ENCODE results near the gene LPAR3. TPM values are rescaled to one million over a fixed set of nuclear protein-coding genes. Genes with fewer than 3 reads are reported as not detected.

The LPAR3 gene
- total RNA-seq, 1 donor from 2014 or later: 5.7 TPM

GRCh38 chr1:84857906-84858305 is 35.1 kb downstream of the LPAR3 start:
- H3K4me3 ChIP-seq: no peak overlapping the region
- DNase-seq (no peak), ATAC-seq (no peak)
- no peaks in the 10 kb centered on the region for H3K36me3 ChIP-seq
- TF ChIP-seq, protein P1, sequence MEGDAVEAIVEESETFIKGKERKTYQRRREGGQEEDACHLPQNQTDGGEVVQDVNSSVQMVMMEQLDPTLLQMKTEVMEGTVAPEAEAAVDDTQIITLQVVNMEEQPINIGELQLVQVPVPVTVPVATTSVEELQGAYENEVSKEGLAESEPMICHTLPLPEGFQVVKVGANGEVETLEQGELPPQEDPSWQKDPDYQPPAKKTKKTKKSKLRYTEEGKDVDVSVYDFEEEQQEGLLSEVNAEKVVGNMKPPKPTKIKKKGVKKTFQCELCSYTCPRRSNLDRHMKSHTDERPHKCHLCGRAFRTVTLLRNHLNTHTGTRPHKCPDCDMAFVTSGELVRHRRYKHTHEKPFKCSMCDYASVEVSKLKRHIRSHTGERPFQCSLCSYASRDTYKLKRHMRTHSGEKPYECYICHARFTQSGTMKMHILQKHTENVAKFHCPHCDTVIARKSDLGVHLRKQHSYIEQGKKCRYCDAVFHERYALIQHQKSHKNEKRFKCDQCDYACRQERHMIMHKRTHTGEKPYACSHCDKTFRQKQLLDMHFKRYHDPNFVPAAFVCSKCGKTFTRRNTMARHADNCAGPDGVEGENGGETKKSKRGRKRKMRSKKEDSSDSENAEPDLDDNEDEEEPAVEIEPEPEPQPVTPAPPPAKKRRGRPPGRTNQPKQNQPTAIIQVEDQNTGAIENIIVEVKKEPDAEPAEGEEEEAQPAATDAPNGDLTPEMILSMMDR (IDR thresholded peaks at IDR 0.05): no peak
- H3K27me3 ChIP-seq (ENCODE audit: low read depth): no peaks in the 10 kb centered on the region
- H3K4me1 ChIP-seq: peaks cover 12% of the 10 kb centered on the region
- no peaks in the 10 kb centered on the region for H3K9me3 ChIP-seq
- H3K27ac ChIP-seq: no peak overlapping the region
- intact Hi-C loops (cut with DNase I): no loop called here

- peaks cover 12% of the 10 kb centered on the region for H3K4me1 ChIP-seq
- no peak for DNase-seq
- no peaks in the 10 kb centered on the region for H3K9me3 ChIP-seq
- intact Hi-C loops (cut with DNase I): no loop called here
- H3K36me3 ChIP-seq: no peaks in the 10 kb centered on the region
- no peak overlapping the region for H3K27ac ChIP-seq
- H3K4me3 ChIP-seq: no peak overlapping the region
- ATAC-seq: no peak
- no peaks in the 10 kb centered on the region for H3K27me3 ChIP-seq (ENCODE audit: low read depth)
- TF ChIP-seq, protein P1 (IDR thresholded peaks at IDR 0.05): no peak
Measured at GRCh38 chr1:84856726-84857270, 36.2 kb downstream of the LPAR3 start.

- H3K27me3 ChIP-seq (ENCODE audit: low read depth): no peaks in the 10 kb centered on the region
- no peaks in the 10 kb centered on the region for H3K36me3 ChIP-seq
- H3K27ac ChIP-seq: no peak overlapping the region
- TF ChIP-seq, protein P1 (IDR thresholded peaks at IDR 0.05): no peak
- H3K4me3 ChIP-seq: no peak overlapping the region
- ATAC-seq (no peak), DNase-seq (no peak)
- H3K9me3 ChIP-seq: no peaks in the 10 kb centered on the region
- H3K4me1 ChIP-seq: peaks cover 12% of the 10 kb centered on the region
- intact Hi-C loops (cut with DNase I): no loop called here
Measured at GRCh38 chr1:84855691-84856630, 37.0 kb downstream of the LPAR3 start.

- no peak for DNase-seq
- H3K27ac ChIP-seq: no peak overlapping the region
- H3K9me3 ChIP-seq: no peaks in the 10 kb centered on the region
- ATAC-seq: no peak
- intact Hi-C loops (cut with DNase I): no loop called here
- no peaks in the 10 kb centered on the region for H3K27me3 ChIP-seq (ENCODE audit: low read depth)
- H3K4me1 ChIP-seq: peaks cover 12% of the 10 kb centered on the region
- no peaks in the 10 kb centered on the region for H3K36me3 ChIP-seq
- no peak overlapping the region for H3K4me3 ChIP-seq
- TF ChIP-seq, protein P1 (IDR thresholded peaks at IDR 0.05): no peak
Measured at GRCh38 chr1:84855168-84855567, 37.8 kb downstream of the LPAR3 start.

GRCh38 chr1:84853741-84854721 is 39.0 kb downstream of the LPAR3 start:
- H3K36me3 ChIP-seq: no peaks in the 10 kb centered on the region
- no peaks in the 10 kb centered on the region for H3K9me3 ChIP-seq
- TF ChIP-seq, protein P1 (IDR thresholded peaks at IDR 0.05): no peak
- no peak overlapping the region for H3K4me3 ChIP-seq
- ATAC-seq (peak; percentile 82), DNase-seq (no peak)
- peaks cover 12% of the 10 kb centered on the region for H3K4me1 ChIP-seq
- no peaks in the 10 kb centered on the region for H3K27me3 ChIP-seq (ENCODE audit: low read depth)
- intact Hi-C loops (cut with DNase I): no loop called here
- H3K27ac ChIP-seq: no peak overlapping the region

Data from lower lobe of right lung (tissue), 2 donors.